Cardiac fibroblast (primary cell): ENCODE data around the gene MGLL.

Experiments
- DNase-seq, 2 donors: peaks; one replicate each; pipeline versions ENCODE4 v3.0.0 to v3.0.0-alpha.2; 2010; ENCODE audit warnings: low read depth in 2 of 2
- H3K4me3 ChIP-seq, 2 donors: replicated peaks in 1 of 2; 1 replicate in 1 of 2; 2 replicates in 1 of 2; pipeline ENCODE4 v1.5.1; 2011; ENCODE audit warnings: low read depth in 2 of 2, low read length in 2 of 2, mild to moderate bottlenecking in 2 of 2, moderate library complexity in 1 of 2
- TF ChIP-seq, protein P1 (sequence below): IDR thresholded peaks from one replicate; pipeline ENCODE4 v1.5.1; 2011; ENCODE audit warnings: low read depth, mild to moderate bottlenecking, low read length, inconsistent platforms

MGLL gene

DNA sequence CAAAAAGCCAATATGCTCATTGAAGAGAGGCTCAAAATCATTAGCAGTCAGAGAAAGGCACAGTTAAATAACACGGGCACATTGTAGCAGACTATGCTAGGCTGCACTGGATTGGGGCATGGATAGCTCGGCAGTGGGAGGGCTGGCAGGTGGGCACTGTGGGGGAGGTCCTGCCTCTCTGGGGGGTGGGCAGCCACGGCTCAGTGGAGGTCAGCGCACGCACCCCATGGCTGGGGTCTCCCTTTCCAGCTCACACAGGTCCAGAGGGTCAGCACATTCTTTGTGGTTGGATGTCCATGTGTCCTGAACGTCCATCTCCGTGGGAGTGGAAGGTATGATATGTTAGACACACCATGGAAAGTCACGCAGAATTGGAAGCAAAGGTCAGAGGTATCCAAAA lies 18.4 kb upstream of the MGLL start:
- no peak for DNase-seq
- TF ChIP-seq, protein P1, sequence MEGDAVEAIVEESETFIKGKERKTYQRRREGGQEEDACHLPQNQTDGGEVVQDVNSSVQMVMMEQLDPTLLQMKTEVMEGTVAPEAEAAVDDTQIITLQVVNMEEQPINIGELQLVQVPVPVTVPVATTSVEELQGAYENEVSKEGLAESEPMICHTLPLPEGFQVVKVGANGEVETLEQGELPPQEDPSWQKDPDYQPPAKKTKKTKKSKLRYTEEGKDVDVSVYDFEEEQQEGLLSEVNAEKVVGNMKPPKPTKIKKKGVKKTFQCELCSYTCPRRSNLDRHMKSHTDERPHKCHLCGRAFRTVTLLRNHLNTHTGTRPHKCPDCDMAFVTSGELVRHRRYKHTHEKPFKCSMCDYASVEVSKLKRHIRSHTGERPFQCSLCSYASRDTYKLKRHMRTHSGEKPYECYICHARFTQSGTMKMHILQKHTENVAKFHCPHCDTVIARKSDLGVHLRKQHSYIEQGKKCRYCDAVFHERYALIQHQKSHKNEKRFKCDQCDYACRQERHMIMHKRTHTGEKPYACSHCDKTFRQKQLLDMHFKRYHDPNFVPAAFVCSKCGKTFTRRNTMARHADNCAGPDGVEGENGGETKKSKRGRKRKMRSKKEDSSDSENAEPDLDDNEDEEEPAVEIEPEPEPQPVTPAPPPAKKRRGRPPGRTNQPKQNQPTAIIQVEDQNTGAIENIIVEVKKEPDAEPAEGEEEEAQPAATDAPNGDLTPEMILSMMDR, result no peak
- H3K4me3 ChIP-seq, result no peak overlapping the region

DNA sequence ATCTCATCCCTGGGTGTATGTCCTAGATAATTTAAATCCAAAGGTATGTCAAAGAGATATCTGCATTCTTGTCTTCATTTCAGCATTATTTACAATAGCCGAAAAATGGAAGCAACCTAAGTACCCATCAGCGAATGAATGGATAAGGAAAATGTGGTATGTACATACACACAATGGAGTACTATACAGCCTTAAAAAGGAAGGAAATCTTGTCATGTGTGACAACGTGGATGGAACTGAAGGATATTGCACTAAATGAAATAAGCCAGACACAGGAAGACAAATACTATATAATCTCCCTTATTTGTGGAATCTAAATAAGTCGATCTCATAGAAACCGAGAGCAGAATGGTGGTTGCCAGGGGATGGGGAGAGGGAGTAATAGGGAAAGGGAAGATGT lies 16.8 kb upstream of the MGLL start:
- TF ChIP-seq, protein P1, result no peak
- DNase-seq, result no peak
- H3K4me3 ChIP-seq, result no peak overlapping the region

DNA sequence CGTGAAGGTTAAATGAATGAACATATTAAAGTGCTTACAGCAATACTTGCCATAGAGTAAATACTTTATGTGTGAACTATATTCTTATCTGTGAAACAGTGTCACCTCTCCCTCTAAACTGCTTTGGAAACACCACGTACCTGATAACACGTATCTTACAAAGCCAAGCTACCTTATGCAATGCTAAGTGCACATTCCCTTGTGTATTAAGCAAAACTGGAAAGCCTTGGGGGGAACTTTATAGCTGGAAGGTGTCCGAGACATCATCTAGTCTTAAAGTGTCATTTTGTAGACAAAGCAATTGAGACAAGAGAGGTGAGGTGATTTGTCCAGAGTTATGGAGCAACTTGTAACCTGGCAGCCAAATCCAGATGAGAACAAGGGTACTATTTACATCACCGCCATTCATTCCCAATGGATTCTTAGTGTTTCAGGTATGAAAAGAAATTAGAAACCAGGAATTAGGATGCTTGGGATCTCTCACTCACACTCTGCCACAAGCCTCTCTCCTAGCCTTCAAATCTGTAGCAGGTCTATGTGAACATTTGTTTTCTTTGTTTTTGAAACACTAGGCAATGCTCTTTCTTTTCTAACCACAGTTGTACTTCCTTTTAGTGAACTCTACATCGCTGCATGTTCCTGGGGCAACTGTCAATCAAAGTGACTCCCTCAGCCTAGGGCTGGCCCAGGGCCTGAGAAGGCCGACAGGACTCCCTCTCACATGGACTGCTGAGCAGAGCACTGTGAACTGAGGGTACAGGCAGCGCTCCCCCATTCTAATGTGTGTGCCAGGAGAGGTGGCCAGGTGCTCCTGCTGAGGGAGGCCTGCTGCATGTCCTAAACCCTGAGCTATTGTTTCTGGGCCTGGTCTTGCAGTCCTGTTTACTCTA lies 13.9 kb upstream of the MGLL start:
- TF ChIP-seq, protein P1, result no peak
- DNase-seq, result no peak
- no peak overlapping the region for H3K4me3 ChIP-seq

DNA sequence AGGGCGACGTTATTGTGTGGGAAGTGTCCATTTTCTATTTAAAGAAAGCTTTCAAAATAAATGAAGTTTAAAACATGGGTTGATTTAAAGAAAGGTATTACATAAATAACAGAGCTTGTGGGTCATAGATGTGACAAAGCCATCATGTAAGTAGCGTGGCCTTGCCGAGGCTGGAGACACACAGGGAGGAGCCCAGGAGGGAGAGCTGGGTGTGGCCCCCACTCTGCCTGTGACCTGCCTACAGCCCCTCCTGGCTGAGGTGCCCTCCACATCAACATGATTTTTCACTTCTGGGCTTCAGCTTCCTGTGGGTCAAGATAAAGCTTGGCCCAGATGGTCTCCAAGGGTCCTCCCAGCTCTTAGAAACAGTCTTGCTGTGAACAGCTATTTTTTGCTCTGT lies 12.5 kb upstream of the MGLL start:
- TF ChIP-seq, protein P1, result no peak
- no peak overlapping the region for H3K4me3 ChIP-seq
- DNase-seq, result no peak

DNA sequence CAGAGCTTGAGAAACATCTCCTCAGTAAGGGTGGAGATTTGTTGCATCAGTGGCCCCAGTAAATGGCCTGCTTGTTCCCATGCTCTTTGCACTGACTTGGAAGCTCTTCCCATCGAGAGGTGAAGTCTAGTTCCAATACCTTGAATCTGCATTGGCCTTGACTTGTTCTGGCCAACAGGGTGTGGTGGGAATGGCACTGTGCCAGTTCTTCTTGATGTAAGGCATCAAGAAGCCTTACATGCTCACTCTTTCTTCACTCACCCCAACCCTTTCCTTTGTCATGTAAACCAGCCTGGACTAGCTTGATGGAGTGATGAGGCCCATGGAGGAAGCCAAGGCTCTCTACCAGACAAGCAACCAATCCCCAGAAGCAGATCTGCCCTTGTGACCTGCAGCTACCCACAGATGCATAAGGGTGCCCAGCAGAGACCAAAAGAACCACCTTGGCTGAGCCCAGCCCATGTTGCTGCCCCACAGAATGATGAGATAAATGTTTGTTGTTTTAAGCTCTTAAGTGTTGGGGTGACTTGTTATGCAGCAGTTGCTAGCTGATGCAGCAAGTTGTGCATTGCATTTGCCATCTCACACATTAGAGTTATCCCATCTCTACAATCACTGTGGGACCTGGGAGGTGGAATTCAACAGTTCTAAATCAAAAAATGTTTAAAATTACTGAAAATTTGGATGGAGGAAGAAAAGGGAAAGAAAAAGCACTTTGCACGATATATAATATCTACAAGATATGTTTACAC lies 11.1 kb upstream of the MGLL start:
- DNase-seq, result peak in 1 of 2 donors; percentile 16
- H3K4me3 ChIP-seq, result no peak overlapping the region
- TF ChIP-seq, protein P1, result no peak

DNA sequence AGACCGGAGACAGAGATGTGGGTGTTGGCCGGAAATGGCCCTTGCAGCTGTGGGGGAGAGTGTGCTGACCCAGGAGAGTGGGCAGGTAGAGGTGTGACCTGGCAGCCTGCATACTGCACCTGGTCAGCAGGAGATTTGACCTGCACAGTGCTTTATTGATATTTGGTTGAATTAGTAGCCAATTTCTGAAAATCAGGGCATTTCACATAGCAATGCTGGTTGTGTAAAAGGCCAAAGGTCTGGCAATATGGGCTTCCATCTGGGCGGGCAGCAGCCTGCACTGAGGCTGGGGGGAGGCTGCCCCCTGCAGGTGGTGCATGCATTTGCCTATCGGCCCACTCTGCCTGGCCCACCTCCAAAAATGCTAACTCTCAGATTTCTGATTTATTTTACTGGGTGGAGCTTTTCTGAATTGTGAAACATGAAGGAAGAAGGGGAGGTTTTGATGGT lies 9.4 kb upstream of the MGLL start:
- peak; percentile 40 to 67 for DNase-seq
- no peak overlapping the region for H3K4me3 ChIP-seq
- TF ChIP-seq, protein P1, result peak; percentile 57
